Nephron progenitor cell (in vitro differentiated cells): ENCODE measurements around the gene RBKS.

Source experiments
- DNase-seq: peaks from one replicate; pipeline ENCODE4 v3.0.0; 2021
- H3K27ac Mint-ChIP-seq: 2 replicates; pipeline ENCODE4 v1.8.0; 2021; ENCODE audit warnings: mild to moderate bottlenecking, moderate library complexity, mixed read lengths
- H3K27me3 Mint-ChIP-seq: 2 replicates; pipeline ENCODE4 v1.8.0; 2021; ENCODE audit warnings: mild to moderate bottlenecking, low read depth, mixed read lengths; ENCODE audit not compliant: poor library complexity
- H3K36me3 Mint-ChIP-seq: 2 replicates; pipeline ENCODE4 v1.8.0; 2021; ENCODE audit warnings: low read depth, mixed read lengths
- H3K4me1 Mint-ChIP-seq: 2 replicates; pipeline ENCODE4 v1.8.0; 2021; ENCODE audit warnings: mixed read lengths
- H3K4me3 Mint-ChIP-seq: 2 replicates; pipeline ENCODE4 v1.8.0; 2021; ENCODE audit warnings: mild to moderate bottlenecking, moderate library complexity, mixed read lengths
- H3K9me3 Mint-ChIP-seq: 2 replicates; pipeline ENCODE4 v1.8.0; 2021; ENCODE audit warnings: mild to moderate bottlenecking, moderate library complexity, mixed read lengths
- TF ChIP-seq, protein P1 (sequence below): fragments of 200-600 bp; sonication (generic); IDR thresholded peaks from 2 replicates; pipeline ENCODE4 v1.5.0; 2021; ENCODE audit warnings: antibody characterized with exemption

RBKS gene

GRCh38 chr2:27863146-27863545, 27.0 kb downstream of the RBKS start:
- Mint-ChIP-seq H3K27ac (no peak overlapping the region), H3K27me3 (peaks cover 12% of the 10 kb centered on the region), H3K4me1 (peaks cover 38% of the 10 kb centered on the region), H3K4me3 (no peak overlapping the region), H3K9me3 (peaks cover 7% of the 10 kb centered on the region), H3K36me3 (peaks cover 3% of the 10 kb centered on the region)
- DNase-seq = no peak
- TF ChIP-seq, protein P1, sequence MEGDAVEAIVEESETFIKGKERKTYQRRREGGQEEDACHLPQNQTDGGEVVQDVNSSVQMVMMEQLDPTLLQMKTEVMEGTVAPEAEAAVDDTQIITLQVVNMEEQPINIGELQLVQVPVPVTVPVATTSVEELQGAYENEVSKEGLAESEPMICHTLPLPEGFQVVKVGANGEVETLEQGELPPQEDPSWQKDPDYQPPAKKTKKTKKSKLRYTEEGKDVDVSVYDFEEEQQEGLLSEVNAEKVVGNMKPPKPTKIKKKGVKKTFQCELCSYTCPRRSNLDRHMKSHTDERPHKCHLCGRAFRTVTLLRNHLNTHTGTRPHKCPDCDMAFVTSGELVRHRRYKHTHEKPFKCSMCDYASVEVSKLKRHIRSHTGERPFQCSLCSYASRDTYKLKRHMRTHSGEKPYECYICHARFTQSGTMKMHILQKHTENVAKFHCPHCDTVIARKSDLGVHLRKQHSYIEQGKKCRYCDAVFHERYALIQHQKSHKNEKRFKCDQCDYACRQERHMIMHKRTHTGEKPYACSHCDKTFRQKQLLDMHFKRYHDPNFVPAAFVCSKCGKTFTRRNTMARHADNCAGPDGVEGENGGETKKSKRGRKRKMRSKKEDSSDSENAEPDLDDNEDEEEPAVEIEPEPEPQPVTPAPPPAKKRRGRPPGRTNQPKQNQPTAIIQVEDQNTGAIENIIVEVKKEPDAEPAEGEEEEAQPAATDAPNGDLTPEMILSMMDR = no peak

DNA sequence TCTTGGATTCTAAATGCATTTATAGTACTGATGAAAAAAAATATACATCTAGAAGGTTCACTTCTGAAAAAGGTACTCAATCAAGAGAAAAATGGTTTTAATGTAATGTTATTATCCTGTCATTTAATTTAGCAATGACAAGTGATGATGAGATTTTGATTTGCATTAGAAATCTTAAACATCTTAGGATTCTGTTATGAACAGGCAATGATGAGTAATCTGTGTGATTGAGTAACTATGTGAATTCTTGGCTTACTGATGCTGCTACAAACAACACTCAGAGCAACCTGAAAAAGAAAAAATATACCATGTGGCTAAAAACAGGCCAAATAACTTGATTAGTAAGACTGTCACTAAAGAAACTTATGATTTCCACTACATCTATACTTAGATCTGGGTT, 30.1 kb downstream of the RBKS start:
- Mint-ChIP-seq H3K9me3 (peaks cover 35% of the 10 kb centered on the region), H3K4me3 (no peak overlapping the region)

DNA sequence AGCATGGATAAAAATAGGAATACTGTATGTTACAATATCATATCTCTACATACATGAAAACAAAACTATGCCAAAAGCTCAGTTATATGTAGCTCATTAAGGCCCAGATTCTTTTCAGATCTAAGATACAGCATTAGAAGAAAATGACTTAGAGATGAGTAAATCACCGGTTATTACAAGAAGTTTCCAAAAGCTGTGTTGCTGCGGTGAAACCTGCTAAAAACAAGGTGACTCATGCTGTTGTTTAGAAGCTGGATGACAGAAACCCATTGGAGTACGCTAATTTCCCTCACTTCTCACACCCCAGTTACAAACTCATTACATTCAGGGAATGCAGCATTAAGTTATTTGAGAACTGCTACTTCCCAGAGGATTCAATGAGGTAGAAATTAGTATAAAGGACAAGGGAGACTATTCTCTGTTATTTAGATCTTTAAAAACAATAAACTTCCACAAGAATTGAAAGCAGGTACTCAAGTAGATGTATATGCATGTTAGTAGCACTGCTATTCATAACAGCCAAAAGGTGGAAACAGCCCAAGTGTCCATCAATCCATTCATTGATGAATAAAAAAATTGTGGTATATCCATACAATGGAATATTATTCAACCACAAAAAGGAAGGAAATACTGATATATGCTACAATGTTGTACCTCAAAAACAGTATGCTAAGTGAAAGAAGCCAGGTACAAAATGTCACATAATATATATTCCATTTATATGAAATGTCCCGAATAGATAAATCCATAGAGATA, 32.6 kb downstream of the RBKS start:
- Mint-ChIP-seq H3K27me3 (peaks cover 13% of the 10 kb centered on the region), H3K36me3 (peaks cover 20% of the 10 kb centered on the region), H3K4me3 (no peak overlapping the region), H3K9me3 (peaks cover 40% of the 10 kb centered on the region), H3K4me1 (peaks cover under 1% of the 10 kb centered on the region), H3K27ac (no peak overlapping the region)
- TF ChIP-seq, protein P1 = no peak
- DNase-seq = no peak

More for the DNA sequence above, 30.1 kb downstream of the RBKS start:
- H3K27me3 Mint-ChIP-seq = peaks cover 13% of the 10 kb centered on the region
- peaks cover 16% of the 10 kb centered on the region for H3K36me3 Mint-ChIP-seq
- H3K4me1 Mint-ChIP-seq = peaks cover 22% of the 10 kb centered on the region
- TF ChIP-seq, protein P1 = no peak
- no peak for DNase-seq
- no peak overlapping the region for H3K27ac Mint-ChIP-seq

DNA sequence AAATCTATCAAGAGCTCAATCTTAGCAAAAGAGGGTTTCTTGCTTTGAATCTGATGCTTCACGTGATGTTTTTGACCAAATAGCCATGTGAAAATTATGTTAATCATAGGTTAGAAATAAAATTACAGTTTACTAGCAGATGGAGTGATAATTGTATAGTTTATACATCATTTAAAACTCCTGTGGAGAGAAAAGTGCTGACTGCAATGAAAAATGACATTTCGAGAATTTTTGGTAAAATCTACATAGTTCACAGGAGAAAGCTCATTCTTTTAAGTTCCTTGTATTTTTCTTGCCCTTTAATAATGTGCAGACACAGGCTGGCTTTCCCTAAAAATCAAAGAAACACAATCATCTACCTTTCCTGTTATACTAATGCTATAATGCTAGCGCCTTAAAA, 33.2 kb downstream of the RBKS start:
- Mint-ChIP-seq H3K36me3 (peaks cover 20% of the 10 kb centered on the region), H3K4me1 (no peaks in the 10 kb centered on the region), H3K9me3 (peaks cover 40% of the 10 kb centered on the region), H3K27ac (no peak overlapping the region), H3K4me3 (no peak overlapping the region), H3K27me3 (peaks cover 13% of the 10 kb centered on the region)
- no peak for DNase-seq
- TF ChIP-seq, protein P1 = no peak

DNA sequence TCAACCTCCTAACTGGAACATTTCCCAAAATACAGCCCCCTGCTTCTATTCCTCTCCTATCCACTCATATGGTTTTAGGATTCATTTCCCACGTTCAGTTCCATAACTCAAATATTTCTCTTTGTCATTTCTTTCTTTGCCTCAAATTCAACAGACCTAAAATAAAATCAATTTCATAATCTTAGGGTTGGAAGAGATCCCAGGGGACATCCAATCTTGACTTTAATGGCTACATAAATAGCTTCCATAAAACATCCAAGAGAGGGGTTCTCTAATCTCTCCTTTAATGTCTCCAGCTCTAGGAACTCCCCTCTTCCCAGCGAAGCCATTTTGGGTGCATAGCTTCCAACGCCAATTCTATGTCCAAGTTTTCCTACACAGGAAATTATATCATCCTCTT, 33.8 kb downstream of the RBKS start:
- no peak overlapping the region for H3K4me3 Mint-ChIP-seq
- peaks cover 40% of the 10 kb centered on the region for H3K9me3 Mint-ChIP-seq
- TF ChIP-seq, protein P1 = no peak
- peaks cover 13% of the 10 kb centered on the region for H3K27me3 Mint-ChIP-seq
- DNase-seq = no peak
- H3K36me3 Mint-ChIP-seq = peaks cover 20% of the 10 kb centered on the region
- H3K4me1 Mint-ChIP-seq = no peaks in the 10 kb centered on the region
- no peak overlapping the region for H3K27ac Mint-ChIP-seq

- TF ChIP-seq, protein P1 = no peak
- H3K4me1 Mint-ChIP-seq = no peaks in the 10 kb centered on the region
- peaks cover 40% of the 10 kb centered on the region for H3K9me3 Mint-ChIP-seq
- peaks cover 16% of the 10 kb centered on the region for H3K27me3 Mint-ChIP-seq
- H3K36me3 Mint-ChIP-seq = peaks cover 20% of the 10 kb centered on the region
- H3K27ac Mint-ChIP-seq = no peak overlapping the region
- DNase-seq = no peak
- H3K4me3 Mint-ChIP-seq = no peak overlapping the region
These were observed 34.7 kb downstream of the RBKS start for GRCh38 chr2:27855476-27855875.
